Activated T-helper 2 cell treated with anti-CD3 and anti-CD28 coated beads, Interferon-gamma antibody, Interleukin-2, Interleukin-4, amounts not matched to agents 10 μg/mL and 5 μg/mL and 100 μg/mL, durations not matched to agents 14 hours and 24 hours and 36 hours (primary cell): ENCODE measurements around the gene MBD3L2. TPM values are rescaled to one million over a fixed set of nuclear protein-coding genes. Genes with fewer than 3 reads are reported as not detected.

ENCODE experiments used
- DNase-seq: peaks from one replicate; pipeline ENCODE4 v3.0.0; 2021; ENCODE audit warnings: low spot score
- H3K27ac Mint-ChIP-seq: one replicate; pipeline ENCODE4 v1.8.0; 2021; ENCODE audit warnings: mixed read lengths
- H3K27me3 Mint-ChIP-seq: one replicate; pipeline ENCODE4 v1.8.0; 2021; ENCODE audit warnings: low read depth, mixed read lengths
- H3K36me3 Mint-ChIP-seq: one replicate; pipeline ENCODE4 v1.8.0; 2021; ENCODE audit warnings: low read depth, mixed read lengths
- H3K4me1 Mint-ChIP-seq: one replicate; pipeline ENCODE4 v1.8.0; 2021; ENCODE audit warnings: low read depth, mixed read lengths
- H3K4me3 Mint-ChIP-seq: one replicate; pipeline ENCODE4 v1.8.0; 2021; ENCODE audit warnings: low read depth, mild to moderate bottlenecking, moderate library complexity, mixed read lengths
- H3K9me3 Mint-ChIP-seq: one replicate; pipeline ENCODE4 v1.8.0; 2021; ENCODE audit warnings: mixed read lengths
- intact Hi-C: fragments of 100-400 bp; cut with micrococcal nuclease; formaldehyde crosslinking; loops from one replicate; pipeline ENCODE4 v1.15.1; 2023
- total RNA-seq: library from RNA; stranded (reverse); gene quantifications from 2 replicates; pipeline ENCODE4 v1.2.3, GENCODE V29; 2022

The MBD3L2 gene
- total RNA-seq, 1 donor from 2014 or later, result not detected

GRCh38 chr19:7068599-7068998 is 19.5 kb downstream of the MBD3L2 start:
- Mint-ChIP-seq H3K27ac (peak overlapping the region; percentile 86), H3K9me3 (peaks cover 13% of the 10 kb centered on the region), H3K4me3 (peak overlapping the region; percentile 94), H3K36me3 (peaks cover 38% of the 10 kb centered on the region), H3K27me3 (no peaks in the 10 kb centered on the region), H3K4me1 (peaks cover 9% of the 10 kb centered on the region)
- intact Hi-C loops, result no loop called here
- DNase-seq, result no peak

GRCh38 chr19:7069042-7069903 is 20.2 kb downstream of the MBD3L2 start, which contains the start of gene ZNF557:
TSS of gene ZNF557 (plus strand) at chr19:7069703. CDS start at chr19:7075075, 5,372 bp downstream.
- intact Hi-C loops, result no loop called here
- H3K4me1 Mint-ChIP-seq, result peaks cover 9% of the 10 kb centered on the region
- H3K4me3 Mint-ChIP-seq, result peak within 1 kb of the TSS; percentile 94
- H3K27ac Mint-ChIP-seq, result peak within 1 kb of the TSS; percentile 86
- H3K27me3 Mint-ChIP-seq, result no peaks in the 10 kb centered on the region
- peak; percentile 96 for DNase-seq
- peaks cover 44% of the 10 kb centered on the region for H3K36me3 Mint-ChIP-seq
- H3K9me3 Mint-ChIP-seq, result peaks cover 16% of the 10 kb centered on the region

GRCh38 chr19:7069904-7070226 is 20.7 kb downstream of the MBD3L2 start:
- Mint-ChIP-seq H3K4me1 (peaks cover 9% of the 10 kb centered on the region), H3K4me3 (peak overlapping the region; percentile 94), H3K27me3 (no peaks in the 10 kb centered on the region), H3K36me3 (peaks cover 50% of the 10 kb centered on the region), H3K27ac (peak overlapping the region; percentile 86), H3K9me3 (peaks cover 18% of the 10 kb centered on the region)
- intact Hi-C loops, result no loop called here
- DNase-seq, result no peak

- Mint-ChIP-seq H3K4me3 (peak overlapping the region; percentile 71), H3K9me3 (peaks cover 26% of the 10 kb centered on the region), H3K4me1 (peaks cover 9% of the 10 kb centered on the region), H3K36me3 (peaks cover 77% of the 10 kb centered on the region), H3K27ac (no peak overlapping the region), H3K27me3 (no peaks in the 10 kb centered on the region)
- no peak for DNase-seq
- intact Hi-C loops, result no loop called here
Measured at GRCh38 chr19:7072541-7072940, 23.4 kb downstream of the MBD3L2 start.

- Mint-ChIP-seq H3K9me3 (peaks cover 43% of the 10 kb centered on the region), H3K4me1 (peaks cover 5% of the 10 kb centered on the region), H3K27ac (no peak overlapping the region), H3K4me3 (no peak overlapping the region), H3K36me3 (peaks cover 90% of the 10 kb centered on the region), H3K27me3 (no peaks in the 10 kb centered on the region)
- no peak for DNase-seq
- intact Hi-C loops, result no loop called here
Measured at GRCh38 chr19:7074705-7075282, 25.7 kb downstream of the MBD3L2 start.

GRCh38 chr19:7076151-7076550 is 27.0 kb downstream of the MBD3L2 start:
- no peaks in the 10 kb centered on the region for H3K27me3 Mint-ChIP-seq
- H3K4me3 Mint-ChIP-seq, result no peak overlapping the region
- no peak overlapping the region for H3K27ac Mint-ChIP-seq
- H3K9me3 Mint-ChIP-seq, result peaks cover 54% of the 10 kb centered on the region
- intact Hi-C loops, result no loop called here
- H3K4me1 Mint-ChIP-seq, result peaks cover 3% of the 10 kb centered on the region
- peaks cover 93% of the 10 kb centered on the region for H3K36me3 Mint-ChIP-seq
- no peak for DNase-seq

GRCh38 chr19:7078008-7078407 is 28.9 kb downstream of the MBD3L2 start:
- intact Hi-C loops, result no loop called here
- Mint-ChIP-seq H3K27me3 (no peaks in the 10 kb centered on the region), H3K36me3 (peaks cover 98% of the 10 kb centered on the region), H3K27ac (no peak overlapping the region), H3K9me3 (peaks cover 63% of the 10 kb centered on the region), H3K4me1 (no peaks in the 10 kb centered on the region), H3K4me3 (no peak overlapping the region)
- DNase-seq, result no peak

GRCh38 chr19:7083076-7083956 is 34.2 kb downstream of the MBD3L2 start:
- Mint-ChIP-seq H3K4me3 (no peak overlapping the region), H3K27ac (no peak overlapping the region), H3K36me3 (peaks cover 80% of the 10 kb centered on the region), H3K9me3 (peaks cover 77% of the 10 kb centered on the region), H3K4me1 (no peaks in the 10 kb centered on the region), H3K27me3 (no peaks in the 10 kb centered on the region)
- no peak for DNase-seq
- intact Hi-C loops, result no loop called here

- Mint-ChIP-seq H3K27ac (no peak overlapping the region), H3K9me3 (peaks cover 72% of the 10 kb centered on the region), H3K36me3 (peaks cover 38% of the 10 kb centered on the region), H3K27me3 (no peaks in the 10 kb centered on the region), H3K4me3 (no peak overlapping the region), H3K4me1 (no peaks in the 10 kb centered on the region)
- no peak for DNase-seq
- intact Hi-C loops, result no loop called here
Measured at GRCh38 chr19:7088999-7089398, 39.9 kb downstream of the MBD3L2 start.

GRCh38 chr19:7098096-7098495 is 49.0 kb downstream of the MBD3L2 start:
- no peak for DNase-seq
- peaks cover 19% of the 10 kb centered on the region for H3K4me1 Mint-ChIP-seq
- peaks cover 19% of the 10 kb centered on the region for H3K36me3 Mint-ChIP-seq
- H3K27ac Mint-ChIP-seq, result peak overlapping the region; percentile 88
- H3K27me3 Mint-ChIP-seq, result peaks cover 10% of the 10 kb centered on the region
- peaks cover 37% of the 10 kb centered on the region for H3K9me3 Mint-ChIP-seq
- peak overlapping the region; percentile 89 for H3K4me3 Mint-ChIP-seq
- intact Hi-C loops, result no loop called here

GRCh38 chr19:7098701-7099596 is 49.8 kb downstream of the MBD3L2 start:
- Mint-ChIP-seq H3K27ac (peak overlapping the region; percentile 88), H3K4me1 (peaks cover 19% of the 10 kb centered on the region), H3K4me3 (peak overlapping the region; percentile 89), H3K27me3 (peaks cover 10% of the 10 kb centered on the region), H3K36me3 (peaks cover 16% of the 10 kb centered on the region), H3K9me3 (peaks cover 32% of the 10 kb centered on the region)
- peak; percentile 86 for DNase-seq
- intact Hi-C loops, result no loop called here

- peak overlapping the region; percentile 88 for H3K27ac Mint-ChIP-seq
- peaks cover 19% of the 10 kb centered on the region for H3K4me1 Mint-ChIP-seq
- H3K9me3 Mint-ChIP-seq, result peaks cover 30% of the 10 kb centered on the region
- DNase-seq, result no peak
- peak overlapping the region; percentile 89 for H3K4me3 Mint-ChIP-seq
- intact Hi-C loops, result no loop called here
- H3K36me3 Mint-ChIP-seq, result peaks cover 16% of the 10 kb centered on the region
- peaks cover 10% of the 10 kb centered on the region for H3K27me3 Mint-ChIP-seq
Measured at GRCh38 chr19:7099597-7099921, 50.4 kb downstream of the MBD3L2 start.
